NK-92 (cell line): Measurements from ENCODE around the gene LIF.

ENCODE experiments used
- DNase-seq: peaks from one replicate; lab custom pipeline; 2025; ENCODE audit not compliant: unreplicated experiment; lab: John Stamatoyannopoulos, UW

The LIF gene

DNA sequence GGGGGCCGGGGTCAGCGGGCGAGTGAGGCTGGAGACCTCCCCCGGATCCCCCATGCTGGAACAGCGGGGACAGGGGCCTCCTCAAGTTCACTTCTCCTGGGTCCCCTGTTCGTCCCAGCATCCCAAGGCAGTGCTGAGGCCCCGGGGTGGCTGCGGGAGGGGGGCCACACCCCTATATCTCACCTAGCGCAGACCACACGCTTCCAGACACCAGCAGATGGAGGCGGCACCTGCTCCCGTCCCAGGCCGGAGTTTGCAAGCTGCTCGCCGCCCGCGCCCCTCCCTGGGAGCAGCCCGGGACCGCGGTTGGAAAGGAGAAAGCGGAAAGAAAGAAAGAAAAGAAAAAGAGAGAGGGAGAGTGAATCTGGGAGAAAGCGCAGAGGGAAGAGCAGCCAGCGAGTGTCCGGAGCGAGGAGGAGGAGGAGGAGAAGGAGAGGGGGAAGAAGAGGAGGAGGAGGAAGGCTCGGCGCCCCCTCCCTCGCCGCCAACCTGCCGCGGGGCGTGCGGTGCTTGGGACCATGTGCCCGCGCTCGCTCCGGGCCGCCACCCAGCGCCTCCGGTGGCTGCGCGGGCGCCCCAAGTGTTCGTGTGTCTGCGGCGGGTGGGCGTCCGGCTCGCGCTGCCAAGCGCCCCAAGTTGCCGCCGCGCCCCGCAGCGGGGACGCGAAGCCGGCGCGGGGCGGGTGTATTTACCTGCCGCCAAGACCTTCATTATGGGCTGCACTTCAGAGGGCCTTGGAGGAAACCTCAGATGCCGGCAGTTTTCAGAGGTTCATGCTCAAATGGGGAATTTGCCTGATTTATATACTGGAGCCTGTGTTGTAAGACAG is at the start of gene LIF:
TSS of gene LIF (minus strand) at position 775 of the 829 bp plus-strand sequence. CDS start at position 711, 64 bp downstream.
- DNase-seq, result no peak

- DNase-seq, result no peak
Measured at GRCh38 chr22:30296324-30296723, 49.8 kb upstream of the LIF start.

GRCh38 chr22:30295576-30295975 is 49.0 kb upstream of the LIF start:
- no peak for DNase-seq

- DNase-seq, result no peak
Measured at GRCh38 chr22:30294830-30295229, 48.3 kb upstream of the LIF start.

GRCh38 chr22:30294066-30294465 is 47.5 kb upstream of the LIF start:
- DNase-seq, result no peak

- no peak for DNase-seq
Measured at GRCh38 chr22:30293026-30293425, 46.5 kb upstream of the LIF start.

GRCh38 chr22:30292069-30292970 is 45.8 kb upstream of the LIF start:
- DNase-seq, result no peak

GRCh38 chr22:30291058-30291892 is 44.7 kb upstream of the LIF start:
- DNase-seq, result no peak

DNA sequence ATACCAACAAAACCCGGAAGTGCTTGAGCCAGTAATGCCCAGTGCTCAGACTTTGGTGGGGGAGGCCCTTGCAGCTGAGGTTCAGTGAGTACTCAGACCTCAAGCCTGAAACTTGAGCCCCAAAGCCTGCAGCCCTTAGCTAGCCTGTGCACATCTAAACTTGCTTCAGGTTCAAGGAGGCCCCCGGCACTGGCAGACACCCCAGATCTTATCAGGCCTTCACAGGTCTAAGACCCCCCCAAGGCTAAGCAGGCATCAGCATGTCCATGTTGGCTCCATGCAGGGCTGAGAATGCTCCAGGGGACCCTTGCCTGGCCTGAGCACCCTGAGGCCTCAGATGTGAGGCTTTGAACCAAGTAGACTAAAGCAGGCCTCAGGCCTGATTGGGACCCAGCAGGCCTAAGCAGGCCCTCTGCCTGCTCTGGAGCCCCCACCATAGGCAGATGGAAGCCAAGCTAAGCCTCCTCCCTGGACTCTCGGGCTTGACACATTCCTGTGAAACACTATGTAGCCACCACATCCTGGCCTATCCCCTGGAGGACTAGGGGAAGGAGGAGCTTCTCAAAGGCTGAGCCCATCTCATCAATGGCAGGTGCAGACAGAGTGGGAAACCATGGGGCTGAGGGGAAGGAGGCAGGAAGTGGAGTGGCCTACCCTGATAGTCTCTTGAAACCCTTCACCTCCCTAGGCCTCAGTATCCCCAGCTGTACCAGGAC is 43.9 kb upstream of the LIF start:
- DNase-seq, result no peak

- no peak for DNase-seq
Measured at GRCh38 chr22:30289980-30290313, 43.4 kb upstream of the LIF start.

DNA sequence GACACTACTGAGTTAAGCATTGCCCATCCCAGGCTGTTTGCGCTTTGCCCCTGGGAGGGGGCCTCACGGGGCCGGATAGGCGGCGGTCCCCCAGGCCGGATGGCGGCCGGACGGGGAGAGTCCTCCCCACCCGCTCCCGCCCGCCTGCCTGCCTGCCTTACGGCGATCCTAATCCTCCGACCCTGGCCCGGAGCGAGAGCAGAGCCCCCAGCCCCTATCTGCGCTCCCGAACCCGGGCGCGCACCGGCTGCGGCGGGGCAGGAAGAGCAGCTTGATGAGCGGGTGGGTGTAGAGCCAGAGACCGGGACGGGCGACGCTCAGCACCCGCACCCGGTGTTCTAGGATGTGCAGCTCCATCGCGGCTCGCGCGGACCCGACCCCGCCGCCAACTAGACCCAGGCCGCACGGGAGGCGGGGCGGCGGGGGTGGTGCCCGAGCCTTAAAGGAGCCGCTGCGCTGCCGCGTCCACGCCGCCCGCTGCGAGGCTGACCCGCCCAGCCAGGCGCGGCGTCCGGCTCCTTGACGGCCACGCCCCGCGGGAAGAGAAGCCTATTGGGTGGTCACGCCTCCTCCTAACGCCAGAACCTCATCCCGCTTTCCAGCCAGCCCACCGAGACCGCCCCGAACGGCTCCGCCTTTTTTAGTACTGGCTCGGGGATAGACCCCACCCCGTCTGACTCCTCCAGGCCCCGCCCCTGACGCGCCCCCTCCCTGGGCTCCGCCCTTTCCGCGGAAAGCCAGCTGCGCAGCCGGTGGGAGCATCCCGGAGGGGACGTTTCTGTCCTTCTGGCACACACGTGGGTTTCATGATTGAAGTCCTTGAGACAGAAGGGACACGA is 42.8 kb upstream of the LIF start, which contains the start of gene CASTOR1:
TSS of gene CASTOR1 (minus strand) at position 365 of the 839 bp plus-strand sequence. CDS start at position 357, 8 bp downstream.
- DNase-seq, result peak; percentile 8

- DNase-seq, result no peak
Measured at GRCh38 chr22:30288419-30289140, 42.0 kb upstream of the LIF start.

DNA sequence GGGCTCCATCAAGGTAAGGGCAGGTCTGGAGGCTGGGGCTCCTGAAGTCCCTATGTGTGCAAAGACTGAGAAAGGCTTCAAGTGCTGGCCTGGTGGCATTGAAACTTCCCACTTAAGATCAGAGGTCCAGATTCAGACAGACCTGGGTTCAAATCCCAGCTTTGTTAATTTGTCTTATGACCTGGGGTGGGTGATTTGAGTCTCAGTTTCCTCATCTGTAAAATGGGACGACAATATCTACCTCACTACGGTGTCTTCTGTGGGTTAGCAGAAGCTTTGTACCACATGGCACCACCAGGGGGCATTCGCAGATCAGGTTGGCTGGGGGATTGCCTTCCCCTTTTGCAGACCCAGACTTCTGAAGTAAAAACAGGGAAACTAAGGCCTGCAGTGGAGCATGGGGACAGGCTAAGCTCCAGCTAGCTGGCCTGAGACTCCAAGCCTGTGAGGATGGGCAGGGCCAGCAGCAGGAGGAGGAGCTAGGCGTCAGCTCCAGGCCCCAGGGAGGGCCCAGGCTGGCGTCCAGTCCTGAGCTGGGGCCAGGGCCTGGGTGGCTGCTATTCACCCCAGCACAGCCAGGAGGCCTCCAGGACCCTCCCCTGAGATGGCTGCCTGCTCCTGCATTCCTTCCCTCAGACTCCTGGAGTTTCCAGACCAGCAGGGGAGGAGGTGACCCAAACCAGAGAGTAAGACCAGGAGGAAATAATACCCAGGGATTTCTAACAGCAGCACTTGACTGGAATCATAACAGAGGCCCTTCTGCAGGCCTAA is 41.3 kb upstream of the LIF start:
- DNase-seq, result peak; percentile 28

GRCh38 chr22:30286813-30287647 is 40.5 kb upstream of the LIF start:
- no peak for DNase-seq

- no peak for DNase-seq
Measured at GRCh38 chr22:30286331-30286730, 39.8 kb upstream of the LIF start.

GRCh38 chr22:30285846-30286200 is 39.3 kb upstream of the LIF start:
- no peak for DNase-seq

GRCh38 chr22:30285176-30285845 is 38.8 kb upstream of the LIF start:
- DNase-seq, result no peak
